ENCODE data around the gene ZNF768.
"Not testable (repeated sequence)": the region's sequence is repeated elsewhere in the genome, so short reads cannot be mapped to it uniquely, and the experiment has no call there.

The ZNF768 gene

DNA sequence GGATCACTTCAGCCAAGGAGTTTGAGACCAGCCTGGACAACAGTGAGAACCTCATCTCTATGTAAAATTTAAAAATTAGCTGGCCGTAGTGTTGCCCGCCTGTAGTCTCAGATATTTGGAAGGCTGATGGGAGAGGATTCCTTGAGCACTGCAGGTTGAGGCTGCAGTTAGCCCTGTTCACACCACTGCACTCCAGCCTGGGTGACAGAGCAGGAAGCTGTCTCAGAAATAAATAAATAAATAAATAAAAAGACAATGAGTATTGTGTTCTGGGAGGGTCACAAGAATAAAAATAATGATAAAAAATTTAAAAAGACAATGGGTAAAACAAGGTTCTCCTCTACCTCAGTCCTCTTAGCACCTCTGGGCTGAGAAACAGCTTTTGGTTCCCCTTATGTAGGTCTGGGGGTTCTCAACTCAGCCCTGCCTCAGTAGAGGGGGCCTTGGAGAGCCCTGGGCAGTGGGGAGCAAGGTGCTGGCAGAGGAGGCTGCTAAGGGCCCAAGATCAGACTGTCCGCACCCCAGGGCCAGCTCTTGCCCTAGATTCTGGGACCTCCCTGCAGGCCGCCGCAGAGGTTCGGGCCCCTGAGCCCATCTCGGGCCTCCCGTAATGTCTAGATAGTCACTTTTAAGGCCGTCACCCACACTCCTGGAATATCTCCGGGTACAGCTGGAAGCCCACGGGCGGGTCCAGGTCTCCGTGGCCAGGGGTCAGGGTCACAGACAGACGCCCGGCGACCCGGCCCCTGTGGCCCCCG lies 28.4 kb upstream of the ZNF768 start:
- H3K4me1 ChIP-seq (ENCODE audit: control insufficient read depth, insufficient read depth, low read length, poor library complexity, severe bottlenecking) = peaks cover 11% of the 10 kb centered on the region
- WGBS, 2 experiments (ENCODE audit: insufficient coverage in 2 of 2) = 95 to 97% methylated on average over 16 of the region's 18 CpGs
- H3K4me3 ChIP-seq (ENCODE audit: extremely low read depth, insufficient read depth, low read length, poor library complexity, severe bottlenecking) = no peak overlapping the region
- peaks cover 3% of the 10 kb centered on the region for H3K9me3 ChIP-seq (ENCODE audit: control insufficient read depth, low read length)
- peaks cover 42% of the 10 kb centered on the region for H3K36me3 ChIP-seq (ENCODE audit: control insufficient read depth, insufficient read depth, low read length)
- no peak overlapping the region for H3K27ac ChIP-seq (ENCODE audit: low read depth, low read length, severe bottlenecking)

DNA sequence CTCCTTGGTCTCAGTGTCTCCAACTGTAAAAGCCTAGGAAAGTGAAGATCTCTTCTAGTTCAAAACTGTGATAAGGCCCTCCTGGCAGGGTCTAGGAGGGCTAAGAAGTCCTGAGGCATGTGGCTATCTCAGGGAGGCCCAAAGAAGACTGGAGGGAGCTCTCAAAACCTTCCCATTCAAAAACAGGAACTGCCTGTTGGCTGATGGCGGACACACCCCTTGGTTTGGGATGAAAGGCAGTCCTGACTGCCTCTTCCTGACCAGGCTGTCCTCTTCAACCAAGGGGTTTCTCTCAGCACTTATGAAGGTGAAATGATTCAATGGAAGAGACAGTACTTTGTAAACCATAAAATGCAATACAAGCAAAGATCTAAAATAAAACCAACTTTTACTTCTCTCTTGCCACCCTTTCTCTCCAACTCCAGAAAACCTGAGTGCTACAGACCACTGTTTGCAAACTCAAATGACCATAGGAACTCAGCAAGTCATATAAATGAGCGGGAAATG lies 27.1 kb upstream of the ZNF768 start:
- Histone ChIP-seq H3K4me1 (ENCODE audit: control insufficient read depth, insufficient read depth, low read length, poor library complexity, severe bottlenecking) (peaks cover 19% of the 10 kb centered on the region), H3K36me3 (ENCODE audit: control insufficient read depth, insufficient read depth, low read length) (peaks cover 42% of the 10 kb centered on the region), H3K9me3 (ENCODE audit: control insufficient read depth, low read length) (no peaks in the 10 kb centered on the region), H3K4me3 (ENCODE audit: extremely low read depth, insufficient read depth, low read length, poor library complexity, severe bottlenecking) (no peak overlapping the region), H3K27ac (ENCODE audit: low read depth, low read length, severe bottlenecking) (no peak overlapping the region)
- WGBS, 2 experiments (ENCODE audit: insufficient coverage in 2 of 2) = 92% methylated on average over 2 of the region's 2 CpGs; no CpG with 5 or more reads in 1 of the 2 experiments

DNA sequence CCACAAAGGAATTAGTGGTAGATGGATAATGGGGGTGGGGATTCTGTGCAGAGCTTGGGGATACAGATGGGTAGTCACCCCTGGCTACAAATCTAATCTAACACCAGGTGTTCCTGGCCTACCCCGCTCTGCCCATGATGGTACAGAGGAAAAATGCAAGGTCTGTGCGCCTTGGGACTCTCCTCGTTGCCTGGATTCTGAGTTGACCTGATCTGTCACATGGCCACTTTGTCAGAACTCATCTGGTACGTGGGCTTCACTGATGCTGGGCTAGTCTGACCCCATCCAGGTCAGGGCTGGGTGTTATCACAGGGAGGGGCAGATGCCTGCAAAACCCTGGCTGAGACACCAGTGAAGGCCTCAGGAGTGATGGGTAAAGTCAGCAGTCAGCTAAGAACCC lies 26.6 kb upstream of the ZNF768 start:
- Histone ChIP-seq H3K4me3 (ENCODE audit: extremely low read depth, insufficient read depth, low read length, poor library complexity, severe bottlenecking) (no peak overlapping the region), H3K9me3 (ENCODE audit: control insufficient read depth, low read length) (no peaks in the 10 kb centered on the region), H3K27ac (ENCODE audit: low read depth, low read length, severe bottlenecking) (no peak overlapping the region), H3K4me1 (ENCODE audit: control insufficient read depth, insufficient read depth, low read length, poor library complexity, severe bottlenecking) (peaks cover 21% of the 10 kb centered on the region), H3K36me3 (ENCODE audit: control insufficient read depth, insufficient read depth, low read length) (peaks cover 42% of the 10 kb centered on the region)
- WGBS, 2 experiments (ENCODE audit: insufficient coverage in 2 of 2) = 90 to 93% methylated on average over 4 of the region's 4 CpGs

DNA sequence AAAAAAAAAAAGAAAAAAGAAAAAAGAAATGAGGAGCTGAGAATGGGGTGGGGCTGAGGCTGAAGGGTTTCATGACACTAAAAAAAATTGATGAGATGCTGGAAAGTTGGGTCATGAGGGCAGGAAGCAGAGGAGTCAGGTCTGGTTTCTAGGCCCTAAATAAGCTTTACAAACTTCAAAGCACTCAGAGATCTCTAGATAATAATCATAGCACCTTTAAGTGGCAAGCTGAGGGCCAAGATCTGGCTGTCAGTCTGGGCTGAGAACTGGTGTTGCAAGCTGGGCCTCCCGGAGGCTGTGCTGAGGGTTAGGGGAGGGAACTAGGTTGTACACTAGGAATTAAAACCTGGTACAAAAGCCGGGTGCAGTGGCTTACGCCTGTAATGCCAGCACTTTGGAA lies 25.4 kb upstream of the ZNF768 start:
- WGBS, 2 experiments (ENCODE audit: insufficient coverage in 2 of 2) = 88 to 100% methylated on average over 3 of the region's 3 CpGs
- H3K4me1 ChIP-seq (ENCODE audit: control insufficient read depth, insufficient read depth, low read length, poor library complexity, severe bottlenecking) = peaks cover 21% of the 10 kb centered on the region
- H3K4me3 ChIP-seq (ENCODE audit: extremely low read depth, insufficient read depth, low read length, poor library complexity, severe bottlenecking) = no peak overlapping the region

DNA sequence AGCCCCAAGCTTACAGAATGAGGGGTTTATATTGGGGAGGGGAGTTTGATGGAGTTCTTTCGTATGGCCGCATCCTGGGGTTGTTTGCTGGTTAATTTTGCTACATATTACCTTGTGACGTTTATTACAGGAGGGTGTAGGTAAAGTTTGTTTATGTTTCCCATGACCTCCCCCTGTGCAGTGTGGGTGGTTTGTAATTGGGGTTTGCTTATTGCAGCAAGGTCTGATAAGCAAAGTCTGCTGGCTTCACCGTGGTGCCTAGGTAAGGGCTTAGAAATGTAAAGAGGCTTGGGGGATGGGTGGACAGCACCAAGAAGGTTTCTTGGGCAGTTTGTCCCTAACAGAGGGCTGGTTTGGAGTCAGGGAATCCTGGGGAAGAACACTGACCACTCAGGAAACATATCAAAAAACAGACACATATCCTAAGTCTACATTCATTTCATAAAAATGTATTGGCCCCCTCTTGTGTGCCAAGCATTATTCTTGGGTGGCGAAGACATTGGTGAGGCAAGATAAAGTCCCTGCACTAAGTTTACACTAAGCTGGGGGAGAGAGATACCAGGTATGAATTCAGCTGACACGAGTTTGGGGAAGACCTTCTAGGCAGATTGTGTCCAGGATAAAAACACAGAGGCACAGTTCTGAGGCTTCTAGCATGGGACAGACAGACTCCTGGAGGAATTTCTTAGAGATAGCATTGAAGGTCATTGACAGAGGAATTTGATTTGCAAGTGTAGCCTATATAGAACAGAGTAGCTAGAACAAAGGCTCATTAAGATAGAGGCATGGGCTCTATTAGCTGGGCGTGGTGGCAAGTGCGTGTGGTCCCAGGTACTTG lies 22.3 kb upstream of the ZNF768 start:
- Histone ChIP-seq H3K4me1 (ENCODE audit: control insufficient read depth, insufficient read depth, low read length, poor library complexity, severe bottlenecking) (peaks cover 15% of the 10 kb centered on the region), H3K36me3 (ENCODE audit: control insufficient read depth, insufficient read depth, low read length) (peaks cover 12% of the 10 kb centered on the region), H3K4me3 (ENCODE audit: extremely low read depth, insufficient read depth, low read length, poor library complexity, severe bottlenecking) (no peak overlapping the region), H3K9me3 (ENCODE audit: control insufficient read depth, low read length) (no peaks in the 10 kb centered on the region), H3K27ac (ENCODE audit: low read depth, low read length, severe bottlenecking) (peak overlapping the region; percentile 74)
- 76 to 88% methylated on average over 6 to 7 of the region's 8 CpGs for WGBS, 2 experiments (ENCODE audit: insufficient coverage in 2 of 2)

More for the DNA sequence above, 25.4 kb upstream of the ZNF768 start:
- no peaks in the 10 kb centered on the region for H3K9me3 ChIP-seq (ENCODE audit: control insufficient read depth, low read length)
- H3K27ac ChIP-seq (ENCODE audit: low read depth, low read length, severe bottlenecking) = no peak overlapping the region
- peaks cover 42% of the 10 kb centered on the region for H3K36me3 ChIP-seq (ENCODE audit: control insufficient read depth, insufficient read depth, low read length)

DNA sequence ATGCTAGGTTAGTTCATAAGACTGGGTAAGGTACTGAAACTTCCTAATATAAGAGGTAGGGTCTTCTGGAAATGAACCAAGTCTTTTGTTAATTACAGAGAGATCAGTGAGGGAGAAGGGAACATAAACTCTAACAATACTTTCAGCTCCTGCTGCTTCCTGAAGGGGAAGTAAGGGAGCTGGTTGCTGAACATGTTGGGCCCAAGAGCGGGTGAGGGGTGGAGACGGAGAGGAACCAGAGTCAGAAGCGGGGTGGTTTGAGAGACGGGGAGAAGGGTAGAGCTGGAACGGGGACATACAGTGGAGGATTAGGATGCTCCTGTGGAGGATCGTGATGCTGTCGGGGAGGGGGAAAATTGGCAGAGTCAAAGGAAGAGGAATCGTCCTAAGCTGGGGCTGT lies 19.7 kb upstream of the ZNF768 start:
- peaks cover 33% of the 10 kb centered on the region for H3K4me1 ChIP-seq (ENCODE audit: control insufficient read depth, insufficient read depth, low read length, poor library complexity, severe bottlenecking)
- no peaks in the 10 kb centered on the region for H3K9me3 ChIP-seq (ENCODE audit: control insufficient read depth, low read length)
- WGBS, 2 experiments (ENCODE audit: insufficient coverage in 2 of 2) = 93 to 95% methylated on average over 7 to 8 of the region's 8 CpGs
- no peak overlapping the region for H3K27ac ChIP-seq (ENCODE audit: low read depth, low read length, severe bottlenecking)
- no peaks in the 10 kb centered on the region for H3K36me3 ChIP-seq (ENCODE audit: control insufficient read depth, insufficient read depth, low read length)
- H3K4me3 ChIP-seq (ENCODE audit: extremely low read depth, insufficient read depth, low read length, poor library complexity, severe bottlenecking) = no peak overlapping the region

DNA sequence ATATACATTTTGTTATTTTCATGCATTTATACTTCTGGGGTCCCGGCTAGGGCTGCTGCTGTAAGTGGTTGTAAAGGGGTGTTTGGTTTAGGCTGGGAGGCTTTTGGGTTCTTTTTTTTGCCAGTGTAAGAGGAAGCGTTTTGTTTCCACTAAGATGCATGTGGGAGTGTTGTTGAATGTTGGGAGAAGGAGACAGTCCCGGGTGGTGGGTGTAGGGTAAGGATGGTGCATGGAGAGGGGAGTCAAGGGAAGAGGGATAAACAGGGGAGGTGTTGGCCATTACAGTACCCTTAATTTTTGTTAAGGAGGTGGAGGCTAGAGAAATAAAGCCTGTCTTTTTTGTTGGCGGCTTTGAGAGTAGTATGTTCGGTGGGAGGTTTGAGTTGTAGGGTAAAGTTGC lies 16.7 kb upstream of the ZNF768 start:
- Histone ChIP-seq H3K36me3 (ENCODE audit: control insufficient read depth, insufficient read depth, low read length) (no peaks in the 10 kb centered on the region), H3K4me3 (ENCODE audit: extremely low read depth, insufficient read depth, low read length, poor library complexity, severe bottlenecking) (no peak overlapping the region), H3K4me1 (ENCODE audit: control insufficient read depth, insufficient read depth, low read length, poor library complexity, severe bottlenecking) (peaks cover 24% of the 10 kb centered on the region), H3K27ac (ENCODE audit: low read depth, low read length, severe bottlenecking) (no peak overlapping the region), H3K9me3 (ENCODE audit: control insufficient read depth, low read length) (no peaks in the 10 kb centered on the region)
- WGBS, 2 experiments (ENCODE audit: insufficient coverage in 2 of 2) = 79 to 84% methylated on average over 4 of the region's 5 CpGs

DNA sequence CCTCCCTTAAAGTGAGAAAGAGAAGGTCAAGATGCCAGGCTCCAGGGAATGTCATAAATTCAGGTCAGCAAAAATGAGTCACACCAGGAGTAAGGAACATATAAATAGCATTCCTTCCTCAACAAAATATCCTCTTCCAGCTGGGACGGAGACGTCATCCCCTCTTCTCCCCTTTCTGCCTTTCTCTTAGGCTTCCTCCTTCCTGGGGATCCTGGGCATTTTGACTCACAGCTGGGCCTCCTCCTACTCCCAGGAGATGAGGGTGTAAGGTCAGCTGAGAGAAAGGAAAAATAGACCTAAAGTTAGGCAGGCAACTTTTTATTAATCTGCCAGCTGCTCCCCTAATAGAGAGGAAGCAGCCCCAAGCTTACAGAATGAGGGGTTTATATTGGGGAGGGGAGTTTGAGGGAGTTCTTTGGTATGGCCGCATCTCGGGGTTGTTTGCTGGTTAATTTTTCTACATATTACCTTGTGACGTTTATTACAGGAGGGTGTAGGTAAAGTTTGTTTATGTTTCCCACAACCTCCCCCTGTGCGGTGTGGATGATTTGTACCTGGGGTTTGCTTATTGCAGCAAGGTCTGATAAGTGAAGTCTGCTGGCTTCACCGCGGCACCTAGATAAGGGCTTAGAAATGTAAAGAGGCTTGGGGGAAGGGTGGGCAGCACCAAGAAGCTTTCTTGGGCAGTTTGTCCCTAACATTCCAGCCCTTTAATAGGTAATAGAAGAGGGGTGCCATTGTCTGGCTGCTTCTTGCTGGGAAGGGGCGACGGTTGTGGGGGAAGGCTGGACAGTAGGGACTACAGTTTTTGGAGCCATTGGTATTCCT lies 15.3 kb upstream of the ZNF768 start:
- H3K36me3 ChIP-seq (ENCODE audit: control insufficient read depth, insufficient read depth, low read length) = peaks cover 4% of the 10 kb centered on the region
- H3K27ac ChIP-seq (ENCODE audit: low read depth, low read length, severe bottlenecking) = peak overlapping the region; percentile 80
- WGBS, 2 experiments (ENCODE audit: insufficient coverage in 2 of 2) = 18 to 29% methylated on average over 4 of the region's 10 CpGs
- no peak overlapping the region for H3K4me3 ChIP-seq (ENCODE audit: extremely low read depth, insufficient read depth, low read length, poor library complexity, severe bottlenecking)
- no peaks in the 10 kb centered on the region for H3K9me3 ChIP-seq (ENCODE audit: control insufficient read depth, low read length)
- H3K4me1 ChIP-seq (ENCODE audit: control insufficient read depth, insufficient read depth, low read length, poor library complexity, severe bottlenecking) = peaks cover 24% of the 10 kb centered on the region

DNA sequence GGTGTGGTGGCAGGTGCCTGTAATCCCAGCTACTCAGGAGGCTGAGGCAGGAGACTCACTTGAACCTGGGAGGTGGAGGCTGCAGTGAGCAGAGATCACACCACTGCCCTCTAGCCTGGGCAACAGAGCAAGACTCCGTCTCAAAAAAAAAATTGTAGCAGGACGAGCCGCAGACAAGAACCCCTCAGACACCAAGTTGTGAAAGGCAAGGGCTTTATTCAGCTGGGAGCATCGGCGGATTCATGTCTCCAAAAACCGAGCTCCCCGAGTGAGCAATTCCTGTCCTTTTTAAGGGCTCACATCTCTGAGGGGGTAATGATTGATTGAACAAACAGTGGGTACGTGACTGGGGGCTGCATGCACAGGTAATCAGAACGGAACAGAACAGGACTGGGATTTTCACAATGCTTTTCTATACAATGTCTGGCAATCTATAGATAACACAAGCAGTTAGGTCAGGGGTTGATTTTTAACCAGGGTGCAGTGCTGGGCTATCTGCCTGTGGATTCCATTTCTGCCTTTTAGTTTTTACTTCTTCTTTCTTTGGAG lies 14.6 kb upstream of the ZNF768 start:
- H3K4me1 ChIP-seq (ENCODE audit: control insufficient read depth, insufficient read depth, low read length, poor library complexity, severe bottlenecking) = peaks cover 26% of the 10 kb centered on the region
- 95 to 100% methylated on average over 6 to 8 of the region's 9 CpGs for WGBS, 2 experiments (ENCODE audit: insufficient coverage in 2 of 2)
- not testable (repeated sequence) for H3K36me3 ChIP-seq (ENCODE audit: control insufficient read depth, insufficient read depth, low read length); H3K4me3 ChIP-seq (ENCODE audit: extremely low read depth, insufficient read depth, low read length, poor library complexity, severe bottlenecking); H3K9me3 ChIP-seq (ENCODE audit: control insufficient read depth, low read length)
- H3K27ac ChIP-seq (ENCODE audit: low read depth, low read length, severe bottlenecking) = peak overlapping the region; percentile 80

DNA sequence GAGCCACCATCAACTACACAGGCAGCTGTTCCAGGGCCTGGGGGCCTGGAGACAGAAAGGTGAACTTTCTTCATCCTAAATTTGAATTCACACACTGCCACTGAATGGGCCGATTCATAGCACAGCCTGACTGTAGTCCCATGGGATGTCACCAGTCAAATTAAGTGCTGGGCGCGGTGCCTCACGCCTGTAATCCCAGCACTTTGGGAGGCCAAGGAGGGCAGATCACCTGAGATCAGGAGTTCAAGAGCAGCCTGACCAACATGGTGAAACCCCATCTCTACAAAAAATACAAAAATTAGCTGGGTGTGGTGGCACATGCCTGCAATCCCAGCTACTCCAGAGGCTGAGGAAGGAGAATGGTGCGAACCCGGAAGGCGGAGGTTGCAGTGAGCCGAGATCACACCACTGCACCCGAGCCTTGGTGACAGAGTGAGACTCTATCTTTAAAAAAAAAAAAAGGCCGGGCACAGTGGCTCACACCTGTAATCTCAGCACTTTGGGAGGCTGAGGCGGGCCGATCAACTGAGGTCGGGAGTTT lies 13.7 kb upstream of the ZNF768 start:
- H3K4me1 ChIP-seq (ENCODE audit: control insufficient read depth, insufficient read depth, low read length, poor library complexity, severe bottlenecking) = peaks cover 27% of the 10 kb centered on the region
- H3K36me3 ChIP-seq (ENCODE audit: control insufficient read depth, insufficient read depth, low read length); H3K4me3 ChIP-seq (ENCODE audit: extremely low read depth, insufficient read depth, low read length, poor library complexity, severe bottlenecking); H3K27ac ChIP-seq (ENCODE audit: low read depth, low read length, severe bottlenecking); H3K9me3 ChIP-seq (ENCODE audit: control insufficient read depth, low read length): not testable (repeated sequence)
- 88 to 97% methylated on average over 4 to 10 of the region's 13 CpGs for WGBS, 2 experiments (ENCODE audit: insufficient coverage in 2 of 2)

Data from mesodermal cell (in vitro differentiated cells).